Measurements from ENCODE around the gene RPLP2.

The RPLP2 gene

GRCh38 chr11:821512-822371 is 12.0 kb downstream of the RPLP2 start:
- in situ Hi-C loops (cut with MboI; ENCODE audit: low sequenced_read_pairs): no loop called here

- in situ Hi-C loops (cut with MboI; ENCODE audit: low sequenced_read_pairs): no loop called here
Measured at GRCh38 chr11:823441-824291, 13.9 kb downstream of the RPLP2 start.

GRCh38 chr11:824292-824880 is 14.6 kb downstream of the RPLP2 start:
- in situ Hi-C loops (cut with MboI; ENCODE audit: low sequenced_read_pairs): no loop called here

GRCh38 chr11:824942-825341 is 15.2 kb downstream of the RPLP2 start:
- in situ Hi-C loops (cut with MboI; ENCODE audit: low sequenced_read_pairs): no loop called here

- in situ Hi-C loops (cut with MboI; ENCODE audit: low sequenced_read_pairs): no loop called here
Measured at GRCh38 chr11:825366-826226, 15.8 kb downstream of the RPLP2 start.

GRCh38 chr11:826227-826621 is 16.5 kb downstream of the RPLP2 start:
- in situ Hi-C loops (cut with MboI; ENCODE audit: low sequenced_read_pairs): no loop called here

- in situ Hi-C loops (cut with MboI; ENCODE audit: low sequenced_read_pairs): no loop called here
Measured at GRCh38 chr11:826836-827145, 17.0 kb downstream of the RPLP2 start.

- in situ Hi-C loops (cut with MboI; ENCODE audit: low sequenced_read_pairs): no loop called here
Measured at GRCh38 chr11:827146-827896, 17.6 kb downstream of the RPLP2 start.

GRCh38 chr11:827897-828192 is 18.1 kb downstream of the RPLP2 start, which contains the start of gene CRACR2B:
Gene CRACR2B, plus strand, starts transcription at chr11:827919. Its CDS starts 689 bp downstream, at chr11:828608.
- in situ Hi-C loops (cut with MboI; ENCODE audit: low sequenced_read_pairs): no loop called here

- in situ Hi-C loops (cut with MboI; ENCODE audit: low sequenced_read_pairs): no loop called here
Measured at GRCh38 chr11:828506-829175, 18.9 kb downstream of the RPLP2 start.

GRCh38 chr11:829176-829846 is 19.5 kb downstream of the RPLP2 start:
- in situ Hi-C loops (cut with MboI; ENCODE audit: low sequenced_read_pairs): no loop called here

- in situ Hi-C loops (cut with MboI; ENCODE audit: low sequenced_read_pairs): no loop called here
Measured at GRCh38 chr11:829847-830294, 20.1 kb downstream of the RPLP2 start.

- in situ Hi-C loops (cut with MboI; ENCODE audit: low sequenced_read_pairs): no loop called here
Measured at GRCh38 chr11:830295-831117, 20.7 kb downstream of the RPLP2 start.

- in situ Hi-C loops (cut with MboI; ENCODE audit: low sequenced_read_pairs): no loop called here
Measured at GRCh38 chr11:831118-831864, 21.5 kb downstream of the RPLP2 start.

GRCh38 chr11:831961-832528 is 22.3 kb downstream of the RPLP2 start:
- in situ Hi-C loops (cut with MboI; ENCODE audit: low sequenced_read_pairs): no loop called here

- in situ Hi-C loops (cut with MboI; ENCODE audit: low sequenced_read_pairs): no loop called here
Measured at GRCh38 chr11:832529-833113, 22.9 kb downstream of the RPLP2 start, which contains the start of gene CD151. Gene CD151, plus strand, starts transcription at chr11:832952. Its CDS starts 3,118 bp downstream, at chr11:836070.
